ENCODE results near the gene FAM78B. TPM values are rescaled to one million over a fixed set of nuclear protein-coding genes. Genes with fewer than 3 reads are reported as not detected.

FAM78B gene
- total and polyA plus RNA-seq, 8 donors: 0.44 to 8.0 (median 0.89) TPM; not detected in 2

- TF ChIP-seq POLR2A (IDR thresholded peaks at IDR 0.05): no peak
- TF ChIP-seq POLR2AphosphoS5 (IDR thresholded peaks at IDR 0.05): no peak
- intact Hi-C loops (cut with DNase I; ENCODE audit: low total_unique reads): no loop called here
- Histone ChIP-seq H3K4me1 (peaks cover 0 to 14% (median 9%) of the 10 kb centered on the region in 4 donors), H3K27me3 (no peaks in the 10 kb centered on the region), H3K9me3 (no peaks in the 10 kb centered on the region), H3K4me3 (no peak overlapping the region), H3K27ac (peak overlapping the region in 2 of 5 donors; percentile 2 to 18), H3K36me3 (no peaks in the 10 kb centered on the region)
- no peak for DNase-seq
- 57 to 68% (median 62%) methylated on average over 9 of the region's 9 CpGs for WGBS, 5 donors
Measured at GRCh38 chr1:166080277-166080966, 86.4 kb downstream of the FAM78B start.

- no peak overlapping the region for H3K27ac ChIP-seq
- peaks cover 0 to 14% (median 9%) of the 10 kb centered on the region in 4 donors for H3K4me1 ChIP-seq
- TF ChIP-seq POLR2A (IDR thresholded peaks at IDR 0.05) (no peak), CTCF (IDR thresholded peaks at IDR 0.05) (no peak), EP300 (IDR thresholded peaks at IDR 0.05) (no peak), POLR2AphosphoS5 (IDR thresholded peaks at IDR 0.05) (no peak)
- WGBS, 5 donors: 72 to 83% (median 75%) methylated on average over 2 of the region's 2 CpGs
- DNase-seq: no peak
- no peaks in the 10 kb centered on the region for H3K36me3 ChIP-seq
- intact Hi-C loops (cut with DNase I; ENCODE audit: low total_unique reads): no loop called here
- H3K27me3 ChIP-seq: no peaks in the 10 kb centered on the region
- no peak overlapping the region for H3K4me3 ChIP-seq
- no peaks in the 10 kb centered on the region for H3K9me3 ChIP-seq
Measured at GRCh38 chr1:166079276-166079675, 87.5 kb downstream of the FAM78B start.

- H3K27me3 ChIP-seq: no peaks in the 10 kb centered on the region
- no peak overlapping the region for H3K4me3 ChIP-seq
- H3K27ac ChIP-seq: no peak overlapping the region
- no peaks in the 10 kb centered on the region for H3K36me3 ChIP-seq
- TF ChIP-seq CTCF (IDR thresholded peaks at IDR 0.05) (no peak), POLR2AphosphoS5 (IDR thresholded peaks at IDR 0.05) (no peak), EP300 (IDR thresholded peaks at IDR 0.05) (no peak), POLR2A (IDR thresholded peaks at IDR 0.05) (no peak)
- no peaks in the 10 kb centered on the region for H3K4me1 ChIP-seq
- no peaks in the 10 kb centered on the region for H3K9me3 ChIP-seq
- WGBS, 5 donors: 54 to 81% (median 72%) methylated on average over 3 of the region's 3 CpGs
- intact Hi-C loops (cut with DNase I; ENCODE audit: low total_unique reads): no loop called here
- DNase-seq: no peak
Measured at GRCh38 chr1:166073489-166073888, 93.3 kb downstream of the FAM78B start.

- Histone ChIP-seq H3K36me3 (no peaks in the 10 kb centered on the region), H3K4me1 (no peaks in the 10 kb centered on the region), H3K27ac (no peak overlapping the region), H3K4me3 (no peak overlapping the region), H3K27me3 (no peaks in the 10 kb centered on the region), H3K9me3 (no peaks in the 10 kb centered on the region)
- TF ChIP-seq POLR2AphosphoS5 (IDR thresholded peaks at IDR 0.05) (no peak), EP300 (IDR thresholded peaks at IDR 0.05) (no peak), CTCF (IDR thresholded peaks at IDR 0.05) (no peak), POLR2A (IDR thresholded peaks at IDR 0.05) (no peak)
- intact Hi-C loops (cut with DNase I; ENCODE audit: low total_unique reads): no loop called here
- peak in 1 of 2 donors; percentile 29 for DNase-seq
- 47 to 56% (median 50%) methylated on average over 2 of the region's 2 CpGs for WGBS, 5 donors
Measured at GRCh38 chr1:166069390-166069789, 97.4 kb downstream of the FAM78B start.

- Histone ChIP-seq H3K36me3 (no peaks in the 10 kb centered on the region), H3K4me1 (peaks cover 0 to 3% (median 0%) of the 10 kb centered on the region in 4 donors), H3K4me3 (no peak overlapping the region), H3K9me3 (no peaks in the 10 kb centered on the region), H3K27me3 (no peaks in the 10 kb centered on the region), H3K27ac (no peak overlapping the region)
- intact Hi-C loops (cut with DNase I; ENCODE audit: low total_unique reads): no loop called here
- DNase-seq: no peak
- no peak for TF ChIP-seq CTCF (IDR thresholded peaks at IDR 0.05)
- no peak for TF ChIP-seq POLR2AphosphoS5 (IDR thresholded peaks at IDR 0.05)
- TF ChIP-seq POLR2A (IDR thresholded peaks at IDR 0.05): no peak
- no peak for TF ChIP-seq EP300 (IDR thresholded peaks at IDR 0.05)
Measured at GRCh38 chr1:166066107-166066506, 100.7 kb downstream of the FAM78B start.

Measured in stomach (tissue), 9 donors.